ENCODE results near the gene HAPLN2. TPM values are rescaled to one million over a fixed set of nuclear protein-coding genes. Genes with fewer than 3 reads are reported as not detected.

Gene HAPLN2
- total and polyA plus RNA-seq, 2 of the 8 experiments (the other 6 are each of a cell fraction or from before 2014, with no cell fraction given): 0.19 to 0.51 TPM

- TF ChIP-seq CREB1 (IDR thresholded peaks at IDR 0.05) (no peak), GTF2F1 (IDR thresholded peaks at IDR 0.05; ENCODE audit: borderline replicate concordance, low read depth, low read length) (no peak), KDM1A (IDR thresholded peaks at IDR 0.05; ENCODE audit: borderline replicate concordance, low read length) (no peak), TBP (IDR thresholded peaks at IDR 0.05; ENCODE audit: low read depth, low read length) (no peak)
These were observed 36.7 kb upstream of the HAPLN2 start (continued) for GRCh38 chr1:156582388-156583017.

Data from H1 (cell line).